HG02970 (cell line): ENCODE data around the gene NEAT1.
"Not testable (repeated sequence)": the region's sequence is repeated elsewhere in the genome, so short reads cannot be mapped to it uniquely, and the experiment has no call there.

ENCODE experiments used
- ATAC-seq: cut with Tn5 transposase; IDR thresholded peaks from one replicate; pipeline ENCODE4 v1.9.1; 2021; ENCODE audit warnings: mild to moderate bottlenecking, moderate library complexity, moderate number of reproducible peaks; ENCODE audit not compliant: unreplicated experiment, low FRiP score

Gene NEAT1

DNA sequence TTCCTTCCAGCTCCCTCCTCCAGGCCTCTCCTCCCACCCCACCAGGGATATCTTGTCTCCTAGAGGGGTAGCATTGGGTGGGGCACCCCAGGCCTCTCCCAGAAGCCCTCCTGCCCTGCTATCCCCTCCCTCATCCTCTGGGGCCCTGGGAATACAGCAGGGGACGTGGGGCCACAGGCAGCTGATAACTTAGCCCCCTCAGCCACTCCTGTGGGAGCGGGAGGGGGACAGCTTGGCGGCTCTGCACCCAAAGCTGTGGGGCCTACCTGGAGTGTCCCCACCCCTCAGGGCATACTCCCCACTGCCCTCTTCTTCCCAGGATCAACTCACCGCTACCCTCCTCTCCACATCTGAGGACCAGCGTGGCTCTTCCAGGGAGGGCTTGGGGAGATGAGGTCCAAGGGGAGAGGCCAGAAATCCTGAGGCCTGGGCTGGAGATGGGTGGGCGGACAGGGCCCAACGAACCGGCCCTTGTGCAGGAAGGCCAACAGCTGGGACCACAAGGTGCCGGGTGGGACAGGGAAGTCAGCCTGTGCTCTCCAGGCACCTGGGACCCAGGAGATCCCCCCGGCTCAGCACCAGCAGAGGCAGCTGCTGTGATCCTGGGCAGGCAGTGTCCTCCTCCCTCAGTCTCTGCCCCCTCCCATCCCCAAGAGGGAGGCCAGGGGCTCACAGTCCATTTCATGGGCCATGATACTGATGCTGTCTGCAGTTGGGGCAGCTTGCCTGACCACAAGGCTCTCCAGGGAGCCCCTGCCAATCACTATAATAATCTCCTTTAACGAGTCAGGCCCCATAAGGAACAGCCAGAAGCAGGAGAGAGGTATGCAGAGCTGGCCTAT, 23.2 kb downstream of the NEAT1 start:
- no peak for ATAC-seq

GRCh38 chr11:65446446-65447277, 24.1 kb downstream of the NEAT1 start:
- ATAC-seq, result no peak

DNA sequence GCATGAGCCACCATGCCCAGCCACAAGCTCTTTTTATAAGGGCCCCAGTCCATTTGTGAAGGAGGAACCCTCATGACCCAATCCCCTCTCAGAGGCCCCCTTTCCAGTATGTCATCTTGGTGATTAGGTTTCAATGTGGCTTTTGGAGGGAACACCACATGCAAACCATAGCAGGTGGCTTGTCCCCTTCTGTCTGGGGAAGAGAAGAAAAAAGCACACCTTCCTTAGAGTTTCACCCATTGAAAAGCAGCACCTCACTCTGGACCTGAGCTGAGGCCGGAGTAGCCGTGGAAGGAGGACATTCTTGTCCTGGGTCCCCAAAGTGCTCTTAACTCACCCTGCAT, 25.4 kb downstream of the NEAT1 start:
- ATAC-seq, result no peak

- ATAC-seq, result no peak
These were observed 26.0 kb downstream of the NEAT1 start for GRCh38 chr11:65448418-65449105.

DNA sequence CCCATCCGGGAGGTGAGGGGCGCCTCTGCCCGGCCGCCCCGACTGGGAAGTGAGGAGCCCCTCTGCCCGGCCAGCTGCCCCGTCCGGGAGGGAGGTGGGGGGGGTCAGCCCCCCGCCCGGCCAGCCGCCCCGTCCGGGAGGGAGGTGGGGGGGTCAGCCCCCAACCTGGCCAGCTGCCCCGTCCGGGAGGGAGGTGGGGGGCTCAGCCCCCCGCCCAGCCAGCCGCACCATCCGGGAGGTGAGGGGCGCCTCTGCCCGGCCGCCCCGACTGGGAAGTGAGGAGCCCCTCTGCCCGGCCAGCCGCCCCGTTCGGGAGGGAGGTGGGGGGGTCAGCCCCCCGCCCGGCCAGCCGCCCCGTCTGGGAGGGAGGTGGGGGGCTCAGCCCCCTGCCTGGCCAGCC, 28.7 kb downstream of the NEAT1 start:
- ATAC-seq, result not testable (repeated sequence)

DNA sequence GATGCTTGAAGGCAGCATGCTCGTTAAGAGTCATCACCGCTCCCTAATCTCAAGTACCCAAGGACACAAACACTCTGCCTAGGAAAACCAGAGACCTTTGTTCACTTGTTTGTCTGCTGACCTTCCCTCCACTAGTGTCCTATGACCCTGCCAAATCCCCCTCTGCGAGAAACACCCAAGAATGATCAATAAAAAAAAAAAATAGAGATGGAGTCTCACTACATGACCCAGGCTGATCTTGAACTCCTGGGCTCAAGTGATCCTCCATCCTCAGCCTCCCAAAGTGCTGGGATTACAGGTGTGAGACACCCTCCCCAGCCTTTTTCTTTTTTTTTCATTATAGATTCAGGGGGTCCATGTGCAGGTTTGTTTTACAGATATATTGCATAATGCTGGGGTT, 29.7 kb downstream of the NEAT1 start:
- ATAC-seq, result not testable (repeated sequence)

- ATAC-seq, result no peak
These were observed 30.4 kb downstream of the NEAT1 start for GRCh38 chr11:65452806-65453490.

- no peak for ATAC-seq
These were observed 31.7 kb downstream of the NEAT1 start for GRCh38 chr11:65454311-65454695.

GRCh38 chr11:65454696-65455456, 32.3 kb downstream of the NEAT1 start:
- peak; percentile 83 for ATAC-seq

DNA sequence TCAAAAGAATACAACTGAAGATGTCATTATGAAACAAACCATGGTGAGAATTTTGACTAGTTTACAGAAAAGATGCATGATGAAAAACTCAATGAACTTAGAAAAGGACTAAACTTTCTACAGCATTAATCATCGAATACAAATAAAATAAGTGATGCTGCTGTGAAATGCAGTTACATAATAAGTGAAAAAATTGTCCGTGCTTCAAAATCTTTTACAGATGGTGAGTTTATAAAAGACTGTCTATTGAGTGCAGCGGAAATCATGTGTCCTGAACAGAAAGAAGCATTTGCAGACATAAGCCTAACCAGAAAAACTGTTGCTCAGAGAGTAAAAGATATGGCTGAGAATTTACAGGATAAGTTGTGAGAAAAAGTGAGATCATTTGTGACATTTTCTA, 33.8 kb downstream of the NEAT1 start:
- no peak for ATAC-seq

DNA sequence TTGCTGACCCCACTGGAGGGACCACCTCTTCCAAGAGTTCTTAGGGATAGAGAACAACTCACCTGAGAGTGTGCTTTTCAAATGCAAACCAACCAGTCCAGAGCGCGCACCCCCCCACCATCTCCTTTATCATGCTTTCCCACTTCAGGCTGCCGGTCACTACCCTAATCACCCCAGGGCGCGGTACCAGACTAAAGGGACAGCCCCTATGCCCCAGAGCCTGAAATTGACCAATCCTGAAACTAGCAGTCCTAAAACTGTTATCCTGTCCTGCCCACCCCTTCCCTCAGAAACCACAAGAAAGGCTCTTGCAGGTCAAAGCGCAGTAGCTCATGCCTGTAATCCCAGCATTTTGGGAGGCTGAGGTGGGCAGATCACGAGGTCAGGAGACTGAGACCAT, 37.0 kb downstream of the NEAT1 start:
- ATAC-seq, result no peak

- not testable (repeated sequence) for ATAC-seq
These were observed 42.9 kb downstream of the NEAT1 start for GRCh38 chr11:65465471-65465870.

DNA sequence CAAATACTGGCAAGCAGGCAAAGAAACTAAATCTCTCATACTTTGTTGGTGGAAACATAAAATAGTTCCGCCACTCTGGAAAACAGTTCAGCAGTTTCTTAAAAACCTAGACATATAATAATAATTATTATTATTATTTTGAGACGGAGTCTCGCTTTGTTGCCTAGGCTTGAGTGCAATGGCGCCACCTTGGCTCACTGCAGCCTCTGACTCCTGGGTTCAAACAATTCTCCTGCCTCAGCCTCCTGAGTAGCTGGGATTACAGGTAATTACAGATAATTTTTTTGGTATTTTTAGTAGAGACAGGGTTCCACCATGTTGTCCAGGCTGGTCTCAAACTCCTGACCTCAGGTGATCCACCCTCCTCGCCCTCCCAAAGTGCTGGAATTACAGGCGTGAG, 44.7 kb downstream of the NEAT1 start:
- not testable (repeated sequence) for ATAC-seq

DNA sequence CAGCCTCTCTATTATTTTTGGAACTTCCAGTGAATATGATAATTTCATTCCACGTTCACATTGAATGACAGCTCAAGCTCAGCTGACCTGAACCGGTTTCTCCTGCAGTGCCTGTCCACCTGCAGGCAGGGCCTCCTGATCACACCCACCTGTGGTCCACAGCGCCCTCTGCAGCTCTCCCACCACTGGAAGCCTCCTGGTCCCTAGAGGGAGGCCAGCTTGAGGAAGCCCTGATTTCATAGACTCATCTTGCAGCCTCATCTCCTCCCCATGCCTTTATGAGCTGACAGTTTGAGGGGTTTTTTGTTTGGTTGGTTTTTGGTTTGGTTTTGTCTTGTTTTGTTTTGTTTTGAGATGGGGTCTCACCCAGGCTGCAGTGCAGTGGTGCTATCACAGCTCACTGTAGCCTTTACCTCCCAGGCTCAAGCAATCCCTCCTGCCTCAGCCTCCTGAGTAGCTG, 46.3 kb downstream of the NEAT1 start:
- no peak for ATAC-seq

- ATAC-seq, result no peak
These were observed 47.9 kb downstream of the NEAT1 start for GRCh38 chr11:65470433-65471049.

DNA sequence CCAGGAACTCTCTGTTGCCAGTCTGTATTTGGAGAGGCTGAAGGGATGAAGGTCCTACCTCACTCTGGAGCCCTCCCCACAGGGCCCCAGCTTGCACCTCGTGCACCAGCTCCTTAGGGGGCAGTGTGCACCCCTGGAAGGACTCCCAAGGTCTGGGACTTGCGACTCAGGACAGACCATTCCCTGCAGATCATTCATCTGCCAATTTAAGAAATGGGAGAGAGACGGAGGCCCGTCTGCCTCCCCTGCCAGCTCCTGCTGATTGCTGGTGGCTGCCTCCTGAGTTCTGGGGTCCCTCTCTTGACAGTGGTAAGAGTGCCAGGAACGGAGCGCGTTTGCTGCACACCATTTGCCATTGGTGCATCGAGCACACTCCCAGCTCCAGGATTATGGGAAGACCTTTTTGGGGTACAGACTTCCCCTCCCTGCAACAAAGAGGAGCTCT, 48.9 kb downstream of the NEAT1 start:
- ATAC-seq, result no peak

- not testable (repeated sequence) for ATAC-seq
These were observed 50.1 kb downstream of the NEAT1 start for GRCh38 chr11:65472588-65473277.

GRCh38 chr11:65473278-65473860, 50.8 kb downstream of the NEAT1 start:
- no peak for ATAC-seq
